Colonic mucosa (tissue), 4 donors: Measurements from ENCODE around the gene PARD3B. TPM values are rescaled to one million over a fixed set of nuclear protein-coding genes. Genes with fewer than 3 reads are reported as not detected.

Experiments
- DNase-seq: peaks from one replicate; pipeline ENCODE4 v3.0.0-alpha.2; 2020
- H3K27ac ChIP-seq: fragments of 200-600 bp; one replicate; pipeline ENCODE4 v1.8.0; 2021
- H3K27me3 ChIP-seq: fragments of 200-600 bp; one replicate; pipeline ENCODE4 v1.8.0; 2021
- H3K36me3 ChIP-seq: fragments of 200-600 bp; one replicate; pipeline ENCODE4 v1.8.0; 2021
- H3K4me1 ChIP-seq: fragments of 200-600 bp; one replicate; pipeline ENCODE4 v1.8.0; 2021; ENCODE audit warnings: mild to moderate bottlenecking
- H3K4me3 ChIP-seq: fragments of 200-600 bp; one replicate; pipeline ENCODE4 v1.8.0; 2021
- H3K9ac ChIP-seq, 2 donors: one replicate each; pipeline ENCODE4 v1.7.0; 2013; ENCODE audit warnings: control low read depth in 2 of 2, low read depth in 2 of 2, low read length in 2 of 2
- H3K9me3 ChIP-seq: fragments of 200-600 bp; one replicate; pipeline ENCODE4 v1.8.0; 2021
- CTCF ChIP-seq: fragments of 200-600 bp; IDR thresholded peaks from one replicate; pipeline ENCODE4 v1.8.0; 2022; ENCODE audit warnings: antibody characterized with exemption, mild to moderate bottlenecking
- intact Hi-C: fragments of 100-400 bp; cut with DNase I; formaldehyde crosslinking; loops from one replicate; pipeline ENCODE4 v1.14.1; 2022
- total RNA-seq, 2 donors: library from RNA; stranded (reverse); fragmentation: NEBNext Ultra II Directional in 1 of 2; extraction: Animal tissue kit (Norgen Biotek cat#: 25700) in 1 of 2; gene quantifications; one replicate each; pipeline ENCODE4 v1.2.1, GENCODE V29; 2021
- donor health status: healthy.
- donor health status: DM: no; HTN: no; CAD: no.
- donor health status: DM: no; HTN: no; CAD: no.

The PARD3B gene
- total RNA-seq, 2 donors from 2014 or later = 20.0 to 24.2 TPM

- no peak overlapping the region for H3K9ac ChIP-seq
- H3K27me3 ChIP-seq = no peaks in the 10 kb centered on the region
- no peak overlapping the region for H3K4me3 ChIP-seq
- DNase-seq = no peak
- intact Hi-C loops = no loop called here
- no peaks in the 10 kb centered on the region for H3K9me3 ChIP-seq
- TF ChIP-seq CTCF = no peak
- H3K36me3 ChIP-seq = no peaks in the 10 kb centered on the region
- no peak overlapping the region for H3K27ac ChIP-seq
- no peaks in the 10 kb centered on the region for H3K4me1 ChIP-seq
These were observed 743.4 kb downstream of the PARD3B start for GRCh38 chr2:205288686-205289085.

GRCh38 chr2:205290299-205290698 is 745.0 kb downstream of the PARD3B start:
- no peak overlapping the region for H3K27ac ChIP-seq
- H3K9ac ChIP-seq = no peak overlapping the region
- no peaks in the 10 kb centered on the region for H3K4me1 ChIP-seq
- H3K9me3 ChIP-seq = no peaks in the 10 kb centered on the region
- H3K27me3 ChIP-seq = no peaks in the 10 kb centered on the region
- DNase-seq = no peak
- no peak for TF ChIP-seq CTCF
- no peak overlapping the region for H3K4me3 ChIP-seq
- intact Hi-C loops = no loop called here
- H3K36me3 ChIP-seq = no peaks in the 10 kb centered on the region

GRCh38 chr2:205292665-205293295 is 747.5 kb downstream of the PARD3B start:
- no peaks in the 10 kb centered on the region for H3K4me1 ChIP-seq
- no peaks in the 10 kb centered on the region for H3K9me3 ChIP-seq
- intact Hi-C loops = no loop called here
- H3K36me3 ChIP-seq = no peaks in the 10 kb centered on the region
- no peak overlapping the region for H3K9ac ChIP-seq
- DNase-seq = no peak
- no peak overlapping the region for H3K27ac ChIP-seq
- H3K4me3 ChIP-seq = no peak overlapping the region
- TF ChIP-seq CTCF = no peak
- H3K27me3 ChIP-seq = no peaks in the 10 kb centered on the region

- intact Hi-C loops = no loop called here
- no peaks in the 10 kb centered on the region for H3K36me3 ChIP-seq
These were observed 748.3 kb downstream of the PARD3B start for GRCh38 chr2:205293559-205293958.

GRCh38 chr2:205296959-205297358 is 751.7 kb downstream of the PARD3B start:
- Histone ChIP-seq H3K9ac (no peak overlapping the region), H3K4me3 (no peak overlapping the region), H3K27ac (no peak overlapping the region), H3K4me1 (no peaks in the 10 kb centered on the region), H3K36me3 (no peaks in the 10 kb centered on the region), H3K9me3 (no peaks in the 10 kb centered on the region), H3K27me3 (no peaks in the 10 kb centered on the region)
- TF ChIP-seq CTCF = no peak
- no peak for DNase-seq
- intact Hi-C loops = no loop called here

More at GRCh38 chr2:205293559-205293958, 748.3 kb downstream of the PARD3B start:
- Histone ChIP-seq H3K9me3 (no peaks in the 10 kb centered on the region), H3K9ac (no peak overlapping the region), H3K27me3 (no peaks in the 10 kb centered on the region), H3K27ac (no peak overlapping the region), H3K4me1 (no peaks in the 10 kb centered on the region), H3K4me3 (no peak overlapping the region)
- no peak for TF ChIP-seq CTCF
- no peak for DNase-seq
